Activated CD4-positive, alpha-beta T cell treated with anti-CD3 and anti-CD28 coated beads, Interleukin-2, amount 50 U/mL, for 24 hours (primary cell): Measurements from ENCODE around the gene DNAJA1.
A peak's percentile ranks its signal among the peaks of the same experiment; 100 is the strongest.
"Not testable (repeated sequence)": the region's sequence is repeated elsewhere in the genome, so short reads cannot be mapped to it uniquely, and the experiment has no call there.

ENCODE experiments used
- DNase-seq, 2 donors: peaks; one replicate each; pipeline ENCODE4 v3.0.0-alpha.2; 2020; ENCODE audit warnings: low read depth in 1 of 2, low spot score in 1 of 2

DNAJA1 gene

GRCh38 chr9:33024966-33025571, at the start of gene DNAJA1:
TSS of gene DNAJA1 (plus strand) at chr9:33025273. CDS start at chr9:33026485, 1,212 bp downstream.
- DNase-seq: peak; percentile 93 to 97

DNA sequence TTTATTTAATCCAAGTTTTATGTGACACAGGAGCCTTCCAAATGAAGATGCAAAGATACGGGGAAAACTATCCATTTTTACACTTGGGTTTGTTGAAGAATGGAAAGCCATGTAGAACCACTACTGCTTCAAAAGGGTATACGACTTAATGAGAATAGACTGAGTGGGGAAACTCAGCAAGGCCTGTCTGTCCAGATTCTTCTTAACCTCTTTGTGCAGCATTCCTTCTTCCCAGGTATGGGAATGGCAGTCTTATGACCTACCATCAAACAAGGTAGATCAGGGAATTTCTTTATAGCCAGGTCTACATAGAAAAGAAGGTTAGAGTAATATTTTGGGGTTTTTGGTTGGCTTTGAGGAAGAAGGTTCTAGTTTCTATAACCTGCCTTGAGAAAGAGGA, 47.0 kb upstream of the DNAJA1 start:
- no peak for DNase-seq

DNA sequence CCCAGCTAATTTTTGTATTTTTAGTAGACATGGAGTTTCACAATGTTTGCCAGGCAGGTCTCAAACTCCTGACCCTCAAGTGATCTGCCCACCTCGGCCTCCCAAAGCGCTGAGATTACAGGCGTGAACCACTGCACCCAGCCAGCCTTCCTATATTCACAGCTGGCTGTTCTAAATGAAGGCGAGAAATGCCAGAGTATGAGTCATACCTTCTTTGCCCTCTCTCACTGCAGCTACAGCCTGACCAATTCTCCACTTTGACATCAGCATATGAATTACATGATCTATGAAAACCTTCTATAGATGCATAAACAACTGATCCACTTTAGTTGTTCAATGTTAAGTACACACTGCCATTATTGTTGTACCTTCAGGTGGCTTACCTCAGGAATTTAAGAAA, 38.1 kb upstream of the DNAJA1 start:
- no peak for DNase-seq

DNA sequence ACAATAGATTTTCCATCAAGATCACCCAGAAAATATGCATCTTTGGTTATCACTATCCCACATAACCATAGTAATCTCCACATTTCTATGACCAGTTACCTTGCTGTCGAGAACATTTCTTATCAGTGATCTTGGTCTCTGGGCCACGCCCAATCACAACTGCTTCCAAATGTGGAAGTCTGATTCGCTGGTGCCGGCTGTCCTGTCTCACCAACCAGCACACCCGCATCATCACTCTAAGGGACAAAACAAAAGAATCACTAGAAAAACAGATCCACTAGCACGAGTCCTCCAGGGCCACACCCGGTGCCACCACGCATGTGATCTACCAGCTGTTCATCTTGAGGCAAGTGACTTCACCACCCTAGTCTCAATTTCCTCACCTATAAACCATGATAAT, 35.4 kb upstream of the DNAJA1 start:
- DNase-seq: no peak

GRCh38 chr9:32991897-32992594, 33.0 kb upstream of the DNAJA1 start:
- no peak for DNase-seq

DNA sequence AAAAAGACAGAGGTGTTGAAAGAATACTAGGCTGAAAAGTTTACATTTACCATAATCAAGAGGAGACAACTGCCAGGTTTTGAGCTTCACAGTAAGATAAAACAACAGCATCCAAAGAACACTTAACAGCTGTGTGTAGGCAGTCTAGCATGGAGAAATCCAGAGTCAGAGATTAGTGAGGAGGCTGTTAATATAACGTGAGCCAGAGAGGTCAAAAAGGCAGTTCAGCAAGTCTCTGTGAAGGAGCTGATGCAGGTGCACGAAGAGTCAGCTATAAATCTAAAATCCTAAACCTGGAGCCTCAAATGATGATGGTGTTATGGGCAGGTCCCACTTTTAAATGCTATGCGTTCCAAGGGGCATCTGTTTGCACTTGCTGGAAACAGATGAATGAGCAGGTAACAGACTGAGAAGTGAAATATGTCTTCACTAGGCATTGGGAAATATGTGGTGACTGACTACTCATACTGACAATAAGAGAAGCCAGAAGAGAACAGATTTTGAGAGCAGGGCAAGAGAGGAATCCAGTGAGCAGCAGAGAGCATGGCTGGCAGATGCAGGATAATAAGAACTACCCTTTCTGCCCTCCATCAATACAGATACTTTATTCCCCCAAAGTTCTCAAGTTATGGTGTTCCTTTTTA, 32.4 kb upstream of the DNAJA1 start:
- DNase-seq: no peak

DNA sequence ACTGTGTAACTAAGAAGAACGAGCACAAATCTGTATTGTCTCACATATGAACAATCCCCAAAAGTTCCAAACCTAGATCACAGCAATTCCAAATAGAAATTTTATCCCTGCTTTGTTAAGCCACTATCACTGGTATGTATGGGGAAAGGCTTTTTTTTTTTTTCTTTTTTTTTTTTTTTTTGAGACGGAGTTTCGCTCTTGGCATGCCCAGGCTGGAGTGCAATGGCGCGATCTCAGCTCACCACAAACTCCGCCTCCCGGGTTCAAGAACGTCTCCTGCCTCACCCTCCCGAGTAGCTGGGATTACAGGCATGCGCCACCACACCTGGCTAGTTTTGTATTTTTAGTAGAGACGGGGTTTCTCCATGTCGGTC, 24.4 kb upstream of the DNAJA1 start:
- DNase-seq: peak in 1 of 2 donors; percentile 7

DNA sequence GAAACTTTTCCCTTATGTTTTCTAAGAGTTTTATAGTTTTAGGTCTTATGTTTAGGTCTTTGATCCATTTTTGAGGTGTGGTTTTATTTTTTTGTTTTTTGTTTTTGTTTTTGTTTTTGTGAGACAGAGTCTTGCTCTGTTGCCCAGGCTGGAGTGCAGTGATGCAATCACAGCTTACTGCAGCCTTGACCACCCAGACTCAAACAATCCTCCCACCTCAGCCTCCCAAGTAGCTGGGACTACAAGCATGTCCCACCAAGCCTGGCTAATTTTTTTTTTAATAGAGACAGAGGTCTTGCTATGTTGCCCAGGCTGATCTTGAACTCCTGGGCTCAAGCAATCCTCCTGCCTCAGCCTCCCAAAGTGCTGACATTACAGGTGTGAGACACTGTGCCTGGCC, 19.7 kb upstream of the DNAJA1 start:
- not testable (repeated sequence) for DNase-seq

DNA sequence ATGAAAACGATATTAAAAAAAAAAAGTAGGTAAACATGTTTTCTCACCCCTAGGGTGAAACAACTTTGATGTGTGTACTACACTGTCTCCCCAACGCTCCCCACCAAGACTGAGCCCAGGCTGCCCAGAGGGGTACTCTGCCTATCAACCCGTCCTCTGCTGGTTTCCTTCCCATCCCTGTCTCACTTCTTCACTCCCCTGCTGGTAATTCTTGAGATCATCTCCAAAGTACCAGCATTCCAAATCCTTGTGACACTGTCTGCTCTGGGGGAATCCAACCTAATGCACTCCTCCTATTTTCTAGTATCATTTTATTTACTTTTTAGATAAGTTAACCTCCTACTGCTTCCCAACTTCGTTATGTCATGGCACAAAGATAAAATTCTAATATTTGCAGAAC, 17.3 kb upstream of the DNAJA1 start:
- no peak for DNase-seq

GRCh38 chr9:33011831-33012230, 13.2 kb upstream of the DNAJA1 start:
- DNase-seq: no peak

DNA sequence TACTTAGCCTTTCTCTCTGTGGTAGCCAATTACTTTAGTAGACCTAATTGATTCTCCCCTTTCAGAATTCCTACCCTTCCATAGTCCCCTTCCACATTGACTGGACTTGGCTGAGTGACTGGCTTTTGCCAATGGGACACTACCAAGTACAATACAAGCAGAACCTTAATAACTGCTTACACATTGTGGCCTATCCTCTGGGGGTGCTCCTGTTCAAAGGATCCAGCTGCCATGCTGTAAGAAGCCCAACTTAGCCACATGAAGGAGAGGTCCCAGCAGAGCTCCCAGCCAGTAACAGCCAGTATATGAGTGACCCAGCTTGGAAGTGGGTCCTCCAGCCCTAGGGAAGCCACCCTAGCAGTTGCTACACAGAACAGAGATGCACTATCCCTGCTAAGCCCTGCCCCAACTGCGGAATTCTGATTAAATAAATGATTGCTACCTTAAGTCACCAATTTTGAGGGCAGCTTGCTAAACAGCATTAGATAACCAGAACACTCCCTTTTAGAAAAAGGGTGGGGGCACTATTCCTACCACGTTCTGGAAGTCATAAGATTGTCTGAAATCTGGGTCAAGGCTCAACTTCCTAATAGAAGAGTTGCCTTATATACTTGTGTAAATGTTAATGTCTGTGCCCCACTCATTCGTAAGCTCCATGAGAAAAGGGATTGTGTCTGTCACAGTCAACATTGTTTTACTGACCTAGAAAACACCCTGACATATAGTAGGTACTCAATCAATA, 12.6 kb upstream of the DNAJA1 start:
- no peak for DNase-seq

- no peak for DNase-seq
Measured at GRCh38 chr9:33013962-33014664, 11.0 kb upstream of the DNAJA1 start.

DNA sequence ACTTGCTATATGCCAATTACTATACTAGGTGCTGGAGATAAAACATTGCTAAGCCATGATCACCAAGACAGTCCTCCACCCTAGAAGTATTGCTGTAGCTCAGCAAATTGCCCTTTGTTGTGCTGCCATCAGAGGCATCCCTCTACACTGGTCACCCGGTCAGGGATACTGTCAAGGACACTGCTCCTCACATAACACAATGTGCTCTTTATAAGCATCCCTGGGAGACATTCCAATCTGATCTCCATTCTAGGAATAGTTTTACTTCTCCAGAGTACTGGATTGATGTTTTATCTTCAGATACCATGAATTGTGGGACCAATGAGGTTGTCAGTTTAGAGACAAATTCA, 10.4 kb upstream of the DNAJA1 start:
- no peak for DNase-seq

DNA sequence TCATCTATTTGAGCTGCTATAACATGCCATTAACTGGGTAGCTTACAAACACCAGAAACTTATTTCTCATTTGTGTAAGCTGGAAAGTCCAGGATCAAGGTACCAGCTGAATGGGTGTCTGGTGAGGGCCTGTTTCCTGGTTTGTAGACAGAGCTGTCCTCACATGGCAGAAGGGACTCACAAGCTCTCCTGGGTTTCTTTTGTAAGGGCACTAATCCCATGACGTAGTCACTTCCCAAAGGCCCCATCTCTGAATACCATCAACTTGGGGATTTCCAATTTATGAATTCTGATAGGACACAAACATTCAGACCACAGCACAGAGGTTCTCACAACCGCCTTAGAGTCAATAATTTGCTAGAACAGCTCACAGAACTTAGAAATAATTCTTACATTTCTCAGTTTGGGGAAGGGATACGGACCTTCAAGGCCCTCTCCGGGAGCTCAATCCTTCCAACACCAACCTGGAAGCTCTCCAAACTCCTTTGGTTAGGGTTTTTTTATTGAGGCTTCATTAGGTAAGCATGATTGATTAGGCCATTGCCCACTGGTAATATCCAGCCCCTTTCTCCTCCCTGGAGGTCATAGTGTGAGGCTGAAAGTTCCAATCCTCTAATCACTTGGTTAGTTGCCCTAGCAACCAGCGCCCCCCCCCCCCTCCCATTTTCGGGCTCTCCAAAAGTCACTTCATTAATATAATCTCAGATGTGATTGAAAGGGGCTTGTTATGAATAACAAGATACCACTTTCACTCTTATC, 7.6 kb upstream of the DNAJA1 start:
- DNase-seq: no peak

DNA sequence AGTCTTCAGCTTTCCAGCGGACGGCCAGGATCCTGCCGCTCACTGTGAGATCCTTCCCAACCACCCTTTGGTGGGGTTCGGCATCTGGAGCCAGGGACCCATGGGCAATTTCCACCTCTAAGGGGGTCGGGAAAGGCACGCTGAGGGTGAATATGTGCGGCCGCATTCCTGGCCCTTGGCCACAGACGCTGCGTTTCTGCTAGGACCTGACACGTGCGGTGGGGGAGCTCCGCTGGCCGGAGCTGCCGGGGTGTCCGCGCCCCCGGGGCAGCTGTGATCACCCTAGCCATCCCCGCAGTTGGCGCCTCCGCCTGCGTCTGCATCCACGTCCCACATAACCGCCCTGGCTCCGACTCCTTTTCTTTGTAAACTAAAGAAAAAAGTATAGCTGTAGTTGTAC, 5.3 kb upstream of the DNAJA1 start:
- DNase-seq: no peak

DNA sequence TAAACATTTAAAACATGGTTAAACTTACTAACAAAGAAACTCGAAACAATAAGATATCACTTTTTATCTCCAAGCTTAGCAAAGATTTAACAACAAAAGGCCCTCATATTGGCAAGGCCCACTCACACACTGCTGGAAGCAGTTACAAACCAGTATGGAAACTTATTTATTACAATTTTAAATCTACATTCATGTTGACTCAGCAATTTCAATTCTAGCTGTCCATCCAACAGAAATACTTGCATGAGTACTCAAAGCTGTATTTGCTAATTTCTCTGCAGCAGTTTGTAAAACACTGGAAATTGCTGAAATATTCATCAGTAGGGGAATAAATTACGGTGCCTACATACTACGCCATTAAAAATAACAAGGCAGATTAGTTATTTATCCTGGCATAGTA, 2.8 kb upstream of the DNAJA1 start:
- no peak for DNase-seq

DNA sequence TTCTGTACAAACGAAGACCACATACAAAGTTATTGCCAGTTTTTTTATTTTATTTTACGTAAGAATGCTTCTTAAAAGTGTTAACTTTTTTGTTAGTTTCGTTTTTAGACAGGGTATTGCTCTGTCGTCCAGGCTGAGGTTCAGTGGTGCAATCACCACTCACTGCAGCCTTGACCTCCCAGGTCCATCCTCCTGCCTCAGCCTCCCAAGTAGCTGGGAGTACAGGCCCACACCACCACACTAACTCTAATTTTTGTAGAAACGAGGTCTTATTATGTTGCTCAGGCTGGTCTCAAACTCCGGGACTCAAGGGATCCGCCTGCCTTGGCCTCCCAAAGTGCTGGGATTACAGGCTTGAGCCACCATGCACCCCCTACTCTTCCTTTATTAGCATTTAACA, 2.3 kb upstream of the DNAJA1 start:
- DNase-seq: no peak

DNA sequence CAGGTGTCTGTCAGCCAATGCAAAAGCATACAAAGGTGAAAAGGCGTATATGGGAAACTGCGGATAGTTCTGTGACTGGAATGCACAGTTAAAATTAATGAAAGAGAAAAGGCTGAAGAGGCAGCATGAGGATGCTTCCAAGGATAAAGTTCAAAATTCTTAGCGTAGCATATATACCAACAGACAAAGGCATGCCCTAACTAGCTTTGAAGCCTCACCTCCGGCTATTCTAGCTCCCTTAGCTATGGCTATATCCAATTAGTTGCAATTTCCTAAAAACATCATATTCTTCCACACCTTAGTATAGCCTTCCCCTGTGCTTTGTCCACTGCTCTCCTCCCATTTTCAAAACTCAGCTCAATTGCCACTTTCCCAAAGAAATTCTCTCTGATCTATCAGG, 1.4 kb upstream of the DNAJA1 start:
- DNase-seq: no peak

- peak; percentile 14 to 22 for DNase-seq
Measured at GRCh38 chr9:33024126-33024965, 727 bp upstream of the DNAJA1 start.
